GM21360 (cell line): Measurements from ENCODE around the gene IFITM1.
"Not testable (repeated sequence)": the region's sequence is repeated elsewhere in the genome, so short reads cannot be mapped to it uniquely, and the experiment has no call there.

Source experiments
- ATAC-seq: cut with Tn5 transposase; IDR thresholded peaks from one replicate; pipeline ENCODE4 v1.9.1; 2021; ENCODE audit warnings: mild to moderate bottlenecking, moderate library complexity; ENCODE audit not compliant: unreplicated experiment

Gene IFITM1

DNA sequence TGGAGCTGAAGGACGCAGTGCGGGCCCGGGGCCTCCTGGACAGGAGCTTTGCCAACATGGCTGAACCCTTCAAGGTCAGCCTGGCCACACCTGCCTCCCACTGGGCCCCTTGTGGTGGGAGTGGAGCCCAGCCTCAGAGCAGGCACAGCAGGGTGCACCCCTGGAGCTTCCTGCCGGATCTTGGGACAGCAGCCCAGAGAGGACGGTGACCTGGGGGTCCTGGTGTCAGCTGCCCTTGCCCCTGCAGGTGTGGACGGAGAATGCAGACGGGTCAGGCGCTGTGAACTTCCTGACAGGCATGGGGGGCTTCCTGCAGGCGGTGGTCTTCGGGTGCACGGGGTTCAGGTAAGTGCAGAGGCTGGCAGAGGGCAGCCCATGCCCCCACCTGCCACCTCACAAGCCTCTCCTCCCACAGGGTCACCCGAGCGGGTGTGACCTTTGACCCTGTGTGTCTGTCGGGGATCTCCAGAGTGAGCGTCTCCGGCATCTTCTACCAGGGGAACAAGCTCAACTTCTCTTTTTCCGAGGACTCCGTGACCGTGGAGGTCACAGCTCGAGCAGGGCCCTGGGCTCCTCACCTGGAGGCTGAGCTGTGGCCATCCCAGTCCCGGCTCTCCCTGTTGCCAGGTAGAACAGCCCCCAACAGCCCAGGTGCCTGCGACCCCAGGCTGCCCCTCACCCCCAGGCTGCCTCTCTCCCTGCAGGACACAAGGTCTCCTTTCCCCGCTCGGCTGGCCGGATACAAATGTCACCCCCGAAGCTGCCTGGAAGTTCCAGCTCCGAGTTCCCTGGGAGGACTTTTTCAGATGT is 19.8 kb upstream of the IFITM1 start:
- ATAC-seq, result no peak

DNA sequence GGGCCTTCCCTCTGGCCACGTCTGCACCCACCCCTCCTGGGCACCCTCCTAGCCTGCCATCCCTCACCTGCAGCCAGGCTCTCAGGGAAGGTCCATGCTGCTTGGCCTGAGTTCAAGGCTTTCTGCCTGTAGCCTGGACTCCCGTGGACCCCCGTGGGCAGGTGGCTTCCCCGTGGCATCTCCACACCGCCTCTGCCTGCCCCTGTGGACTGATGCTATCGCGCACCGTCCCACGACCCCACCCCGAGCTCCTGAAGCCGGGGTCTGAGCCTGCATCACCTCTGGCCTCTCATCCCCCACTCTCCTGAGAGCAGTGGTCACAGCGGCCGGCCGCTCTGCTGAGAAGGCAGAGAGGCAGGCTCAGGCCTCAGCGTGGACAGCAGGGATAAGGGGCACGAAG is 19.1 kb upstream of the IFITM1 start:
- no peak for ATAC-seq

DNA sequence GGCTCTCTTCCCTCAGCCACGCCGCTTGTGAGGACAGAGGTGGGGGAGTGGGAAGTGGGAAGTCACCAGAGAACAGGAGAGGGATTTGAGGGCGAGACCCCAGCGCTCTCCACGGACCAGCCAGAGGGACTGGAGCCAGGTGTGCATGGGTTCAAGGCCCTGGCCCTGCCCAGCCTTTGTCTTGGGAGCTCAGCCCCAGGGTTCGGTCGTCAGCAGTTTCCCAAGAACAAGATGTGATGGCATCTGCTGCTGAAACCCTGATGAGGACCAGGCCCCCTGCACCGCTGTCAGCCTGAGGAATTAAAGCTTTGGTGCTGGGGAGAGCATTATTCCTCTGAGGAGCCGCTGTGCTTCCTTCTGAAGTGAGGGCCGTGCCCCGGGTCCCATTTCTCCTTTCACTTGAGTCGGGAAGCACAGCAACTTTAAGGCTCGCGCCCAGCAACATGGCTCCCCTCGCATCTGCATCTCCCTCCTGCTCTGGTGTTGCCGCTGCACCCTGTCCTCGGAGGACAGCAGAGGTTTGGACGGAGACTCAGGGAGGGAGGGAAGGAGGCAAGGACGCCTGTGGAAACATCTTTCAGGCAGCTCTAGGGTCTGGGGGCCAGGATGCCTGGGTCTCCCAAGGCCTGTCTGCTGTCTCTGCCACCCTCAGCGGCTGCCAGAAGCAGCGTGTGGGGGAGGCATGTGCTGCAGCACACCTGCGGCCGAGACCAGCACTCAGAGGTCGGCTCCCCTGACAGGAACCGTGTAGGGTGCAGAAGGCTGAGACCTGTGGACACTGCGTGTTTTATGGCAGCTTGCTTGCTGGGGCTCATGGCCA is 18.3 kb upstream of the IFITM1 start:
- no peak for ATAC-seq

DNA sequence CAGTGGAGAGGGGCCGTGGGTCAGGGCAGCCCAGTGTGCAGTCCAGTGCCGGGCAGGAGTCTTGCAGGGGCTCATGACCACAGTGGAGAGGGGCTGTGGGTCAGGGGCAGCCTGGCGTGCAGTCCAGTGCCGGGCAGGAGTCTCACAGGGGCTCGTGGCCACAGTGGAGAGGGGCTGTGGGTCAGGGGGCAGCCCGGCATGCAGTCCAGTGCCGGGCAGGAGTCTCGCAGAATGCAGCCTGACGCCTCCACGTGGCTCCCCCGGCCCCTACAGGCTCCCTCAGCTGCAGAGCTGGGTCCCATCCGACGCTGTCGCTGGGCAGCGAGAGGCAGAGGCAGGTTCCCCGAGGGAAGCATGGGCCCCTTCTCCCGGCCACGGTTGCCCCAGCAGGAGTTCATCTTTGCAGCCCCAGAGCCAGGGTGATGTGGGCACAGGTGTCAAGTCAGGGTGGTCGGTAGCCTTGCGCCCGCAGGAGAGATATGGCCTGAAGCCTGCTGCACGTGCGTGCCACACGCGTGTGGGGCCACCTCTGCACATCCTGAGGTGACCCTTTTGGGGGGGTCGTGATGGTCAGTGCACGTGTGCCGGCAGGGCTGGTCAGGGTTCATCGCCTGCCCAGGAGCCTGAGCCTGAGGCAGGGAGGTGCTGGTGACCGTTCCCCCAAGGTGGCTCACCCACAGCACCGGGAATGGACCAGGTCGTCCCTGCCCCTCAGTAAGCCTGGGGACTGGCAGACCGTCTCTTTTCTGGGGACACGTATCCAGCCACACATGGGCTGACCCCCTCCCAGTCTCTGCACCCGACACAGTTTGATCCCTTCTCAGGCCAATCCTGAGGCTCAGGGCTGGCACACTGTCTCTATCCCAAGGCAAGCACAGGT is 17.4 kb upstream of the IFITM1 start:
- no peak for ATAC-seq

DNA sequence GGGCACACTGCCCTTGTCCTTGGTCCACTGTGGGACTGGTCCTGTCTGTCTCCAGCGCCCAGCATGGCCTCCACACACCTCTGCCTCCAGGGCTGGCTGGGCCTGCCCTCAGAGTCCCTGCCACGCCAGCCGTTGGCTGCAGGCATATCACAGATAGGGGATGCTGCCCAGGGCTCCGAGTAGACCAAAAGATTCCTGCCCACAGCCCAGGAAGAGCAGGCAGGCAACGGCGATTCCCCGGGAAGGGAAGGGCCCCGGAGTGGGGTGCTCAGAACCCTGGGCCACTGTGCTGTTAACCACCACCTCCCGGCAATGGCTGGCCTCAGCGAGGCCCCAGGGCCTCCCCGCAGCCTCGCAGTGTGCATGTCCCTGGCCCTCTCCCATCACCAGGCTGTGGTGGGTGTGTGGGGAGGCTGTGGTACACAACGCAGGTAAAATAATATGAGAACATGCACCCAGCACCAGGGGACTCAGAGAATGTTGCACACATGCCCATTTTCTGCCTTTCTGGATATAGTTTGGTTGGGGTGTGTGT is 16.7 kb upstream of the IFITM1 start:
- ATAC-seq, result no peak

DNA sequence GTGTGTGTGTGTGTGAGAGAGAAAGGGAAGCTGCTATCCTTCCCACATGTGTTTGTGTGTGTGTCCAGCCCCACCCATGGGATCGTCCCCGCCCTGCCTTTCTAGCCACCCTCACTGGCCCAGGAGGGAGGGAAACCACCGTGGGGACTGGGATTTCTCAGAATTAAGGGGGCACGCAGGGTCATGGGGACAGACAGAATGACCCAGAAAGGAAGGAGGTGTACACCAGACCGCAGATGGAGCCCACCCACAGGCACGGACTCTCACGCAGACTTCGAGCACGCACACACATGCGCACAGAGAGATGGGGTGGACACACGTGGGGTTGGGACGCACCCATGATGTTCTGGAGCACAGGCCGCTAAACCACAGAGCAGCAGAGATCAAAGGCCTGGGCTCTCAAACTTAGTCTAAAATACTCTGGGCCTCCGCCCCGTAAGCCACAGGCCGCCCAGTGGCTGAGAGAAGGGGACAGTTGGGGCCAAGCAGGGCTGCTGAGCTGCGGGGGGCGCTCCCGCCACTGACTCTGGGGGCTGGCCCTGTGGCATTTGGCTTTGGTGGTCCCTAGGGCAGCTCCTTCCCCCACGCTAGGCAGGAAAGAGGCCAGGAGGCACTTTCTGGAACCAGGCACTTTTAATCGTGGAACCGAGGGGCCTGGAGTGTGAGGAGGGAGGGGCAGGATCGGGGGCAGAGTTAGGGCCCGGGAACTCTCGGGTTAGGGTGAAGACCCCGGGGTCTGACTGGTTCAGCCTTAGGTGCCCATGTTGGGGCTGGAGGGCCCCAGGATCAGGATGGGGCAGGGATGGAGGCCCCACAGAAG is 16.0 kb upstream of the IFITM1 start:
- ATAC-seq, result no peak

DNA sequence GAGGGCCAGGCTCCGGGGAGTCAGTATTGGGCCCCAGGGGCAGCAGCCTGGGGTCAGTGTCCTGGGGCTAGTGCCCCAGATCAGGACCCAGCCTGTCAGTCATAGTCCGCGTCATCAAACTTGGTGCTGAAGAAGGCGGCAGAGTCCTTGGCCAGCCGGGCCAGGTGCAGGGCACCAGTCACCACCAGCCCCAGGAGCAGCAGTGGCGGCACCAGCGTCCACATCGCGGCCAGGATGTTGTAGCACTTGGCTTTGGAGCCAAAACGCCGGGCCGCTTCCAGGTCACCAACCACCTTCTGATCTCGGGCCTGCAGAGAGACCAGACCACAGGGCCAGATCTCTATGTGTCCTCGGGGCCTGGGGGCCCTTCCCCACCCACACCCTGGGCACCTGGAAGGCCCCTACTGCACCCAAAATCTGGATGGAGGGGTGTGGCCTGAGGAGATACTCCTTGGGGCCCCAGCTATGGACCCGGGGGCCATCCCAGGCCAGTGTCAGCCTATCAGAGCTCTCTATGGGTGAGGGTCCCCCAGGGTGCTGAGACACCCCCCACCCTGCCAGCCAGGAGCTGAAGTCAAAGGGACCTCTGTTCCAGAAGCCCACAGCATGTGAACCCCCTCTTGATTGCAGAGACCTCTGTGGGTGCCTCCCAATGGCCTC is 15.3 kb upstream of the IFITM1 start:
- ATAC-seq, result no peak

DNA sequence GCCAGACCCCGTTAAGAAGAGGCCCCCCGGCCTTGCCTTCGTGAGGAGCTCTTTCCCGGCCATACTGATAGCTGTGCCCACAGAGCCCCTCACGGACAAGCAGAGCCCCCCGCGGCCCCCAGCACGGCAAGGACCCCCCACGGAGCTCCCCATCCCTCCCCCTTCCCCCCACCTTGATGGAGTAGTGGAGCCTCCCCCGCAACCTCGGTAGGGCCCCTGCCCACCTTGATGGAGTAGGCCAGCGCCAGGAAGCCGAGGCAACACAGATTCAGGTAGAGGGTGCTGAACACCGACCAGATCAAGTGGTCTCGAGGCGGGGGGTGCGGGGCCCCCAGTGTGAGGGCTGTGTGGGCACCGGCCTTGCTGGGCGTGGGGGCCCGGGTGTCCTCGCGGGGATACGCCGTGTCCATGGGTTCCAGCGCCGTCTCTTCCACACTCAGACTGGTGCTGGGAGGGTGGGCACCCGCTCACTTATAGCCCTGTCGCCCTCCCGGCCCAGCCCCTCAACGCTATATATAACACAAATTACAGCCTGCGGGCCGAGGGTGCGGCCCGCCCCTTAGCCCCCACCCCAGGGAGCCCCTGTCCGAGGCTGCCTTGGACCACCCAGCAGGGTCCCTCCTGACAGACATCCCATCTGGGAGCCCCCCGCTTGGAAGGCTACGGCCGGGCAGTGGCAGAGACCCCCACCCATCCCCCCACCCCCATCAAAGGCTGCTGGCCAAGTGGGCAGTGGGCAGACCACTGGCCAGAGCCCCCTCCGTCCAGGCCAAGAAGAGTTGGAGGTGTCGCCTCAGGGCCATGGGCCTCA is 14.6 kb upstream of the IFITM1 start, which contains the start of gene IFITM5:
Gene IFITM5, minus strand, starts transcription at position 446 of the 811 bp plus-strand sequence. Its CDS starts 36 bp downstream, at position 410.
- no peak for ATAC-seq

DNA sequence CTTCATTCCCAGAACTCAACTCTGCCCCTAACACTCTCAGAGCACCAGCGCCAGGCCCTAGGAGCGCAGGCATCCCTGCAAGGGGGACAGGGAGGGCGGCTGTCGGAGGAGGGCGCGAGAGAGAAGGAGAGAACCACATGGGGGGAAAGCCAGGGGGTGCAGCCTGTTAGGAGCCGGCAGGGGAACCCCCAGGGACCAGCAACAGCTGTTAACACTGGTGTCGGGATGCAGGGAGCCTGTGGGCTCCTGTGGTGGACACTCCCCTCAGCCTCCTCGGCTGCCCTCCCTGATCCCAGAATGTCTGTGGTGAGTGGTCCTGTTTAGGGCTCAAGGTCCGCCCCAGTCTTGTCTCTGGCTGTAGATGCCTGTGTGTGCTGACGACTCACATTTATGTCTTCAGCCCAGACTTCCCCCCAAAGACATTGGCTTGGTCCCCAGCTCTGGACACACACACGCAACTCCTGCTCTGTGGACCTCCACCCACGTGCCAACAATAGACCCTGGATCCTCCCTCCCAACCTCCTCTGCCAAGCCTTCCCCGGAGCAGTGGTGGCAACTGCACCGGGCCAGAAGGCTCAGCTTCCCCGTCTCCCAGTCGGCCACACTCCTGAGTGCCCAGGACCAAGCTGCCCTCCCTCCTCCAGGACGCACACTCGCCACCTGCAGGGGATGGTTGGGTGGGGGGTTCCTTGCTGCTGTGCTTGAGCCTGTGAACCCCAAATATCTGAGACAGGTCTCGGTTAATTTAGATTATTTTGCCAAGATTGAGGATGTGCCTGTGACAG is 13.7 kb upstream of the IFITM1 start:
- ATAC-seq, result no peak

DNA sequence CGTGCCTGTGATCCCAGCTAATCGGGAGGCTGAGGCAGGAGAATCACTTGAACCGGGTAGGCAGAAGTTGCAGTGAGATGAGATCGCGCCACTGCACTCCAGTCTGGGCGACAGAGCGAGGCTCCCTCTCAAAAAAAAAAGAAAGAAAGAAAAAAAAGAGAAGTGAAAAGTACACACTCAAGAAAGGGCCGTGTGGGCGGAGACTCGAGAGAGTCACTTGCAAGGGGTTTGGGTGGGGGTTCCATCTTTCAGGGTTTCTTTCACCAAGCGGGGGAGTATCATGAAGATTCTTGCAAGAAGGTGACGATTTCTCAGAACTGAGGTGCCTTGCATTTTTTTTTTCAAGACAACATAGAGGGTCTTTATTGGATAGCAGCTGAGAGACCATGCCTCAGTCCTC is 10.5 kb upstream of the IFITM1 start:
- ATAC-seq, result no peak

DNA sequence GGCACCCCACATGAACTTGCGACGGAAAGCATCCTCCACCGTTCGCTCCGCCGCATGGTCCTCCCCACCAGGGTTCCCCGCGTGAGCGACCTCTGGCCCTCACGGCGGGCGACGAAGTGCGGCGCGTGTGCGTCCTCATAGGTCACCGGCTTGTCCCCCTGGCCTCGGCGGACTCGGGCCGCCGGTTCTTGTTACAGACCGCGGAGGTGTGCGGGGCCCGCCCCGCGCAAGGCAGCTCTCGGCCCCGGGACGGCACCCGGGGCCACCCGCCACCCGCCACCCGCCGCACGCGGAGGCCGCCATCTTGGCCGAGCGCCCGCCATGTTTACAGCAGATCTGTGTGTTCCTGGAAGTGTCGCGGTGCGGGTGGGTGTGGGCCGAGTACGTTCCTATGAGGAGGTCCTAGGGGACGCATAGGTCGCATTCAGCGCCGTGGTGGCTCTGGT is 9.8 kb upstream of the IFITM1 start:
- ATAC-seq, result no peak

DNA sequence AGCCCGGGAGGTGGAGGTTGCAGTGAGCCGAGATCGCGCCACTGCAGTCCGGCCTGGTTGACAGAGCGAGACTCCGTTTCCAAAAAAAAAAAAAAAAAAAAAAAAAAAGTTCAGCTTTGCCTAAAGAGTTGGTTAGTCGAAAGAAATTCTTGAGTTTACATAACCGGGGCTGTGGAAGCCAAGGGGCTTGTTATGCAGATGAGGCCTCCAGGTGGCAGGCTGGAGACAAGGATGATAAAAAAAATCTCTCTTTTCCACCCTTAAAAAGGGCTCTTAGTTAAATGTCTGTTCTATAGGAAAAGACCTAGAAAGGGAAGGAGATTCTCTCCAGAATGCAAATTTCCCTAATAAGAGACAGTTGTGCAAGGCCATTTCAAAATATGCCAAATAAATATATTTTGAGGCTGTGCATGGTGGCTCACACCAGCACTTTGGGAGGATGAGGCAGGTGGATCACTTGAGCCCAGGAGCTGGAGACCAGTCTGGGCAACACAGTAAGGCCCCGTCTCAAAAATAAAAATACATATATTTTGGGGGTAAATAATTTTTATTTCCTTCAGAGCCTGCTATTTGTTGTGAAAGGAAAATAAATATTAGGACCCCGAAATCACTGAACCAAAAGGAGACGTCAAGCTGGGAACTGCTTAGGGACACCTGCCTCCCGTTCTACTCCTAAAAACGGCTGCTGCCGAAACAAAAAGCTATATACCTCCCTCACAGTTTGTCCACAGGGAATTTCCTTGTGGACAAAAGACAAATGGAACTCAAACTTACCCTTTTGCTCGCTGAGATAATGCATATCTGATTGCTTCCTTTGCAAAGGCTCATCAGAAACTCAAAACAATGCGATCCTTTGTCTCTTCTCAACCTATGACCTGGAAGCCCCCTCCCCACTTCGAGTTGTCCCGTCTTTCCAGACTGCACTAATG is 8.7 kb upstream of the IFITM1 start:
- ATAC-seq, result no peak

DNA sequence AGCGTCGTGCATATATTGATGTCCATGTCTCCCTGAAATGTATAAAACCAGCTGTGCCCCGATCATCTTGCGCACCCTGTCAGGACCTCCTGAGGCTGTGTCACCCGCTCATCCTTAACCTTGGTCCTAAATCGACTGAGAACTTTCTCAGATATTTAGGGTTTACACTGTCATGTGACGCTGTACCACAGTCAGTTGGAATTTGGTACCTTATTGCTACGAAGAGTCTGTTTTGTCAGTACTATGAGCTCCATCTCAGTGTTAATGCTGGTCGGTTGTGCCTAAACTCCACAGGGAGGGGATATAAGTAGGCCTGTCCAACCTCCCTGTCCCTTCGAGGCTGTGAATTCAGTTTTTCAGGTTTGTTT is 8.0 kb upstream of the IFITM1 start:
- ATAC-seq, result no peak

DNA sequence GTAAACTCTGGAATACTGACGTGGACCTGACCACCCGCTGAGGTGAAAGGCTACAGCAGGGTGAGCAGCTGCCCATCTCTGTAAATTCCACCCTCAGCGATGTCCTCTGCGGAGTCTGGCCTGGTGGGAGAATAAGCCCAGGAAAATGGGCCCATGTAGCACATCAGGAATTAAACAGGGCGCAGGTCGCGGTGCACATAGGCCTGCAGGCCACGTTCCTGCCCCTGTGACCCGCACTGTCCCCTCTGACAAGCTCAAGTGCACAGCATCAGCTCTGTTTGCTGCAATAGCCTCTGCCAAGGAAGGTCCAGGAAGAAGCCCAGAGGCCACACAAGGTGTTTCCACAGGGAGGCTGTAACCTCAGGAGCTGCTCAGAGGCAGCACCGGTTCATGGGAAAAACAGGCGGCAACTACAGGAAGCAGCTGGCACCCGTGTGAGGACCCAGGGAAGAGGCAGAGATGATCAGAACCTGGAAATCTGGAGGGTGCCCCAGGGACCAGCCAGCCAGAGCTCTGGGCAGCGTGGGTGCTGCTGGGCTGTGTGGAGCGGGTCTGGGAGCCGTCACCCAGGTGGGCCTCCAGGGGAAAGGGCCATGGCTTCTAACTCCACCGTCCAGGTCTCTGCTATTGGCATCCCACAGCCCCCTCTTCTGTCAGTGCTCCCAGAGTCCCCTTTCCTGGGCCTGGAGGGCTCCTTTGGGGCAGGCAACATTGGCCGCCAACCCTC is 7.0 kb upstream of the IFITM1 start:
- ATAC-seq, result no peak

DNA sequence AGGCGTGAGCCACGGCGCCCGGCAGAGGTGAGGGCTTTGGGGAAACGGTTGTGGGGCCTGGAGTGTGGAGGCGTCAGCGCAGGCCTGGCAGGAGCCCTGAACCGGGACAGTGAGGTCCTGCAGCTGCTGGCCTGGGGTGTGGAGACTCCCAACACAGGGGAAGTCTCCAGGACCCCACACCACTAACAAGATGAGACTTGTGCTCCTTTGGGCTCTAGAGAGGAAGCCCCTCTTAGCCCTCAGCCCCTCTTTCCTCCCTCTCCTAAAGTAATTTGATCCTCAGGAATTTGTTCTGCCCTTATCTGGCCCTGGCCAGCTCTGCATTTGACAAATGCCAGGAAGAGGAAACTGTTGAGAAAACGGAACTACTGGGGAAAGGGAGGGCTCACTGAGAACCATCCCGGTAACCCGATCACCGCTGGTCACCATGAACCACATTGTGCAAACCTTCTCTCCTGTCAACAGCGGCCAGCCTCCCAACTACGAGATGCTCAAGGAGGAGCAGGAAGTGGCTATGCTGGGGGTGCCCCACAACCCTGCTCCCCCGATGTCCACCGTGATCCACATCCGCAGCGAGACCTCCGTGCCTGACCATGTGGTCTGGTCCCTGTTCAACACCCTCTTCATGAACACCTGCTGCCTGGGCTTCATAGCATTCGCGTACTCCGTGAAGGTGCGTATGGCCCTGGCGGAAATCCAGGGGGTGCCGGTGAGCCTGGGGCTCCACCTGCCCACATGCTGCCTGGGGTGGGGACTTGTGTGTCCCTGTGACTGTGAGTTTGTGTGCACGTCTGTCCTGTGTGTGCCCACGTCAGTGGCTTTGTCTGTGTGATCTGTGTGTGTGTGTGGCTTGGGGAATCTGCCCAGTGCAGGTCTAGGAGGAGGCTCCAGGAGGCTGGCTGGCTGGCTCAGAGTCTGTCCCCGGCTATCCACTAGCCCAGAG is 5.8 kb upstream of the IFITM1 start, which contains the start of gene IFITM2:
Gene IFITM2, plus strand, starts transcription at position 51 of the 943 bp plus-strand sequence. Its CDS starts 377 bp downstream, at position 428.
- not testable (repeated sequence) for ATAC-seq
